Memory B cell (primary cell): ENCODE results near the gene ZBTB26.
A peak's percentile ranks its signal among the peaks of the same experiment; 100 is the strongest.

Experiments
- ATAC-seq: fragments of 150-1000 bp; cut with Tn5 transposase; 2 replicates; pipeline ENCODE4 v1.10.0; 2021; ENCODE audit warnings: low read depth, mild to moderate bottlenecking, moderate library complexity
- DNase-seq, 2 donors: peaks; one replicate each; pipeline ENCODE4 v3.0.0; 2022; ENCODE audit warnings: low spot score in 2 of 2
- H3K27ac Mint-ChIP-seq: one replicate; pipeline ENCODE4 v1.8.0; 2022; ENCODE audit warnings: mild to moderate bottlenecking, moderate library complexity, mixed read lengths
- H3K27me3 Mint-ChIP-seq: one replicate; pipeline ENCODE4 v1.8.0; 2022; ENCODE audit warnings: mixed read lengths
- H3K36me3 Mint-ChIP-seq: one replicate; pipeline ENCODE4 v1.8.0; 2022; ENCODE audit warnings: mild to moderate bottlenecking, mixed read lengths
- H3K4me1 Mint-ChIP-seq: one replicate; pipeline ENCODE4 v1.8.0; 2022; ENCODE audit warnings: mixed read lengths
- H3K4me3 Mint-ChIP-seq: one replicate; pipeline ENCODE4 v1.8.0; 2022; ENCODE audit warnings: mild to moderate bottlenecking, moderate library complexity, mixed read lengths
- H3K9me3 Mint-ChIP-seq: one replicate; pipeline ENCODE4 v1.8.0; 2022; ENCODE audit warnings: mixed read lengths

ZBTB26 gene, protein sequence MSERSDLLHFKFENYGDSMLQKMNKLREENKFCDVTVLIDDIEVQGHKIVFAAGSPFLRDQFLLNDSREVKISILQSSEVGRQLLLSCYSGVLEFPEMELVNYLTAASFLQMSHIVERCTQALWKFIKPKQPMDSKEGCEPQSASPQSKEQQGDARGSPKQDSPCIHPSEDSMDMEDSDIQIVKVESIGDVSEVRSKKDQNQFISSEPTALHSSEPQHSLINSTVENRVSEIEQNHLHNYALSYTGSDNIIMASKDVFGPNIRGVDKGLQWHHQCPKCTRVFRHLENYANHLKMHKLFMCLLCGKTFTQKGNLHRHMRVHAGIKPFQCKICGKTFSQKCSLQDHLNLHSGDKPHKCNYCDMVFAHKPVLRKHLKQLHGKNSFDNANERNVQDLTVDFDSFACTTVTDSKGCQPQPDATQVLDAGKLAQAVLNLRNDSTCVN

GRCh38 chr9:122931226-122932121, at the start of gene ZBTB26:
Gene ZBTB26, minus strand, starts transcription at chr9:122931512. Its CDS starts 11,578 bp downstream, at chr9:122919934.
- Mint-ChIP-seq H3K27ac (no peak within 1 kb of the TSS), H3K27me3 (no peaks in the 10 kb centered on the region), H3K4me3 (no peak within 1 kb of the TSS), H3K9me3 (no peaks in the 10 kb centered on the region), H3K4me1 (peaks cover 8% of the 10 kb centered on the region), H3K36me3 (peaks cover 2% of the 10 kb centered on the region)
- ATAC-seq (peak; percentile 96), DNase-seq (peak; percentile 84 to 85)

- ATAC-seq (no peak), DNase-seq (no peak)
- Mint-ChIP-seq H3K27ac (no peak overlapping the region), H3K4me3 (no peak overlapping the region), H3K9me3 (no peaks in the 10 kb centered on the region), H3K27me3 (no peaks in the 10 kb centered on the region), H3K36me3 (peaks cover 14% of the 10 kb centered on the region), H3K4me1 (peaks cover 5% of the 10 kb centered on the region)
These were observed 47.3 kb upstream of the ZBTB26 start for GRCh38 chr9:122978601-122979000.

DNA sequence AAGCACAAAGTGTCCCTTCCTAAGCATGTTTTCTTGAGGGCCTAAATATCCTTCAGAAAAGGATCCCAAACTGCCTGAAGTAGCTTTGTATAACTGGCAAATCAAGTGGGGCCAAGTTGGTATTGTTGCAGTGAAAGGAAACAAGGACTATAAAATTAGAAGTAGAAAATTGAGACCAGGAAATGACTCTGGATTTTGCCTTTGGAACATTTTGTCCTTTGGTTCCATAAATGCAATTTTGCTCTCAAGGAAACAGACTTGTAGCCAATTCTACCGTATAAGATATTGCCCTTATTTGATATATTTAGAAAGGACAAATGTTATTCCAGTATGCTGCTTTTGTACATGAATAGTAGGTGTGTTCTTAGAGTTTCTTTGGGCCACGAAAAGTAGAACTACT, 43.9 kb upstream of the ZBTB26 start:
- no peak overlapping the region for H3K27ac Mint-ChIP-seq
- peaks cover 5% of the 10 kb centered on the region for H3K4me1 Mint-ChIP-seq
- DNase-seq = no peak
- H3K4me3 Mint-ChIP-seq = no peak overlapping the region
- no peak for ATAC-seq
- H3K36me3 Mint-ChIP-seq = peaks cover 25% of the 10 kb centered on the region
- no peaks in the 10 kb centered on the region for H3K27me3 Mint-ChIP-seq
- H3K9me3 Mint-ChIP-seq = no peaks in the 10 kb centered on the region

- Mint-ChIP-seq H3K36me3 (peaks cover 28% of the 10 kb centered on the region), H3K27me3 (no peaks in the 10 kb centered on the region), H3K4me1 (no peaks in the 10 kb centered on the region), H3K9me3 (peaks cover 4% of the 10 kb centered on the region), H3K27ac (no peak overlapping the region), H3K4me3 (no peak overlapping the region)
- ATAC-seq (no peak), DNase-seq (no peak)
These were observed 29.8 kb upstream of the ZBTB26 start for GRCh38 chr9:122961139-122961538.

- H3K27me3 Mint-ChIP-seq = no peaks in the 10 kb centered on the region
- no peak overlapping the region for H3K4me3 Mint-ChIP-seq
- DNase-seq (no peak), ATAC-seq (no peak)
- peaks cover 4% of the 10 kb centered on the region for H3K9me3 Mint-ChIP-seq
- H3K27ac Mint-ChIP-seq = no peak overlapping the region
- peaks cover 16% of the 10 kb centered on the region for H3K4me1 Mint-ChIP-seq
- peaks cover 17% of the 10 kb centered on the region for H3K36me3 Mint-ChIP-seq
These were observed 24.6 kb upstream of the ZBTB26 start for GRCh38 chr9:122955961-122956360.

GRCh38 chr9:122954253-122954691, 23.0 kb upstream of the ZBTB26 start:
- H3K4me3 Mint-ChIP-seq = no peak overlapping the region
- no peaks in the 10 kb centered on the region for H3K27me3 Mint-ChIP-seq
- H3K36me3 Mint-ChIP-seq = peaks cover 8% of the 10 kb centered on the region
- peaks cover 26% of the 10 kb centered on the region for H3K4me1 Mint-ChIP-seq
- peaks cover 2% of the 10 kb centered on the region for H3K9me3 Mint-ChIP-seq
- DNase-seq (no peak), ATAC-seq (no peak)
- no peak overlapping the region for H3K27ac Mint-ChIP-seq

- Mint-ChIP-seq H3K27me3 (no peaks in the 10 kb centered on the region), H3K36me3 (peaks cover 11% of the 10 kb centered on the region), H3K9me3 (no peaks in the 10 kb centered on the region), H3K4me1 (peaks cover 33% of the 10 kb centered on the region), H3K27ac (no peak overlapping the region), H3K4me3 (no peak overlapping the region)
- no peak for DNase-seq
- ATAC-seq = no peak
These were observed 19.7 kb upstream of the ZBTB26 start for GRCh38 chr9:122951056-122951455.

- Mint-ChIP-seq H3K27me3 (no peaks in the 10 kb centered on the region), H3K4me1 (peaks cover 36% of the 10 kb centered on the region), H3K27ac (no peak overlapping the region), H3K4me3 (no peak overlapping the region), H3K36me3 (peaks cover 9% of the 10 kb centered on the region), H3K9me3 (no peaks in the 10 kb centered on the region)
- no peak for ATAC-seq
- DNase-seq = no peak
These were observed 19.0 kb upstream of the ZBTB26 start for GRCh38 chr9:122950263-122950662.

DNA sequence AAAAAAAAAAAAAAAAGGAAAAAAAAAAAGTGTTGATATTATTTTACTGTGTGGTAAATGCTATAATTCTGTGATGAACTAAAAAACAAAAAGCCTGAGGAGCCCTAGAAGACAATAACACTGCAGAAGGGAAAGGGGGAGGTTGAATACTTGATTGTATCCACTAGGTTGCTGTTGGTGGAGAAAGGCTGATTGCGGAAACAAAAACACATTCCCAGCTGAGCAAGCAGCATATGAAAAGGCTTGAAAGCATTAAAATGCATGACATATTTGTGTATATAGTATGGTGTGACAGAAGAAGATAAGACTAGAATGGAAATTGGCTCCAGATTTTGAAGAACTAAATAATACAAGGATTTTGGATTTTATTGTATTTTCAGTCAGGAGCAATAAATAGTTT, 18.4 kb upstream of the ZBTB26 start:
- Mint-ChIP-seq H3K4me1 (peaks cover 33% of the 10 kb centered on the region), H3K9me3 (no peaks in the 10 kb centered on the region), H3K27ac (no peak overlapping the region), H3K36me3 (peaks cover 9% of the 10 kb centered on the region), H3K27me3 (no peaks in the 10 kb centered on the region), H3K4me3 (no peak overlapping the region)
- ATAC-seq (no peak), DNase-seq (no peak)

GRCh38 chr9:122948313-122948712, 17.0 kb upstream of the ZBTB26 start:
- no peak for ATAC-seq
- no peak for DNase-seq
- no peak overlapping the region for H3K4me3 Mint-ChIP-seq
- H3K9me3 Mint-ChIP-seq = no peaks in the 10 kb centered on the region
- H3K27me3 Mint-ChIP-seq = no peaks in the 10 kb centered on the region
- no peak overlapping the region for H3K27ac Mint-ChIP-seq
- peaks cover 9% of the 10 kb centered on the region for H3K36me3 Mint-ChIP-seq
- H3K4me1 Mint-ChIP-seq = peaks cover 25% of the 10 kb centered on the region

GRCh38 chr9:122946461-122947005, 15.2 kb upstream of the ZBTB26 start:
- DNase-seq (no peak), ATAC-seq (no peak)
- Mint-ChIP-seq H3K4me3 (no peak overlapping the region), H3K27me3 (no peaks in the 10 kb centered on the region), H3K36me3 (peaks cover 9% of the 10 kb centered on the region), H3K4me1 (peaks cover 33% of the 10 kb centered on the region), H3K9me3 (no peaks in the 10 kb centered on the region), H3K27ac (no peak overlapping the region)

- DNase-seq (no peak), ATAC-seq (no peak)
- no peaks in the 10 kb centered on the region for H3K27me3 Mint-ChIP-seq
- H3K4me3 Mint-ChIP-seq = no peak overlapping the region
- no peak overlapping the region for H3K27ac Mint-ChIP-seq
- no peaks in the 10 kb centered on the region for H3K9me3 Mint-ChIP-seq
- peaks cover 7% of the 10 kb centered on the region for H3K36me3 Mint-ChIP-seq
- peaks cover 33% of the 10 kb centered on the region for H3K4me1 Mint-ChIP-seq
These were observed 13.9 kb upstream of the ZBTB26 start for GRCh38 chr9:122944960-122945888.

DNA sequence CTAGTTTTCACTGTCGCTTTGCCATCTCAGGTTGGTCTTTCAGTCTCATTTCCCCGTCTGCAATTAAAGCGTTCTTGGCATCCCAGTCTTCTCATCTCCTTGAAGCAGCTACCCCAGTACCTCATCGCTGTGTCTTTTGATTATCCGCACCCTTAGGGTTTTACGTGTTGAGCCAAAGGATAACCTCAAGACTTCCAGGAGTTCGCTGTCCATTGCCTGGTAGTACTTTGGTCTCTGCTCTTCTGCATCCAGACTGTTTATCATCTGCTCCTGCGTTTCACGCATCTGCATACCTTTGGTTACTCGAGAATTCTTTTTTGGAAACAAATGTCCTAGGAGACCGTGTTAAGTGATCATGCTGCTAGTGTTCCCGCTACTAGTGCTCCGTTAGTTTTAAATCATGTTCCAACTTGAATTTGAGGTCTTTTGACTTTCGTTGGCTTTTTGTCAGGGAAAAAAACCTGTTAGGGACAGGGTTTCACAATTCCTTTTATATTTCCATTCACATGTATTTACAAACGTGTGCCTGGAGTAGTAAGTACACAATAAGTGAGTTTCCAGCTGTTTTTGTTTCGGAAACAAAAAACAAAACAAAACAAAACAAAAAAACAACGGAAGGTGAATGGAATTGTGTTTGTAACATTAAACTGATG, 10.4 kb upstream of the ZBTB26 start:
- H3K4me1 Mint-ChIP-seq = peaks cover 23% of the 10 kb centered on the region
- peak overlapping the region; percentile 94 for H3K27ac Mint-ChIP-seq
- ATAC-seq (peak; percentile 2), DNase-seq (peak in 1 of 2 donors; percentile 3)
- peak overlapping the region; percentile 97 for H3K4me3 Mint-ChIP-seq
- no peaks in the 10 kb centered on the region for H3K9me3 Mint-ChIP-seq
- H3K36me3 Mint-ChIP-seq = peaks cover 3% of the 10 kb centered on the region
- no peaks in the 10 kb centered on the region for H3K27me3 Mint-ChIP-seq
